GM21367 (cell line): ENCODE results near the gene THRSP.
"Not testable (repeated sequence)": the region's sequence is repeated elsewhere in the genome, so short reads cannot be mapped to it uniquely, and the experiment has no call there.

Experiments
- ATAC-seq: cut with Tn5 transposase; IDR thresholded peaks from one replicate; pipeline ENCODE4 v1.9.1; 2021; ENCODE audit not compliant: unreplicated experiment

THRSP gene

GRCh38 chr11:78063440-78064181 lies at the start of gene THRSP:
TSS of gene THRSP (plus strand) at chr11:78063861. CDS start at chr11:78063882, 21 bp downstream.
- no peak for ATAC-seq

- not testable (repeated sequence) for ATAC-seq
Observed at GRCh38 chr11:78014937-78015520, 48.6 kb upstream of the THRSP start.

- no peak for ATAC-seq
Observed at GRCh38 chr11:78015878-78016277, 47.8 kb upstream of the THRSP start.

- ATAC-seq: no peak
Observed at GRCh38 chr11:78019808-78020207, 43.9 kb upstream of the THRSP start.

- no peak for ATAC-seq
Observed at GRCh38 chr11:78020246-78020645, 43.4 kb upstream of the THRSP start.

GRCh38 chr11:78021611-78022010 lies 42.0 kb upstream of the THRSP start:
- no peak for ATAC-seq

- ATAC-seq: no peak
Observed at GRCh38 chr11:78022397-78023396, 41.0 kb upstream of the THRSP start, which contains the start of gene KCTD14. TSS of gene KCTD14 (minus strand) at chr11:78023276. CDS start at chr11:78023249, 27 bp downstream.

GRCh38 chr11:78023426-78023825 lies 40.2 kb upstream of the THRSP start:
- no peak for ATAC-seq

GRCh38 chr11:78025378-78025777 lies 38.3 kb upstream of the THRSP start:
- ATAC-seq: no peak

GRCh38 chr11:78027759-78028158 lies 35.9 kb upstream of the THRSP start:
- no peak for ATAC-seq

GRCh38 chr11:78028423-78028822 lies 35.2 kb upstream of the THRSP start:
- not testable (repeated sequence) for ATAC-seq

GRCh38 chr11:78030429-78031325 lies 33.0 kb upstream of the THRSP start:
- no peak for ATAC-seq

GRCh38 chr11:78031629-78032028 lies 32.0 kb upstream of the THRSP start:
- ATAC-seq: no peak

GRCh38 chr11:78032090-78032489 lies 31.6 kb upstream of the THRSP start:
- ATAC-seq: no peak

GRCh38 chr11:78033040-78033439 lies 30.6 kb upstream of the THRSP start:
- no peak for ATAC-seq

GRCh38 chr11:78034623-78035022 lies 29.0 kb upstream of the THRSP start:
- no peak for ATAC-seq

- no peak for ATAC-seq
Observed at GRCh38 chr11:78036313-78036712, 27.3 kb upstream of the THRSP start.

- no peak for ATAC-seq
Observed at GRCh38 chr11:78037056-78037455, 26.6 kb upstream of the THRSP start.

- no peak for ATAC-seq
Observed at GRCh38 chr11:78037825-78038620, 25.6 kb upstream of the THRSP start.
